Trophoblast cell (in vitro differentiated cells and primary cell): ENCODE results near the gene RNF187.

Experiments
- DNase-seq, 2 donors: peaks; one replicate each; pipeline ENCODE4 v3.0.0-alpha.2; 2016
- H2AFZ ChIP-seq: 2 replicates; pipeline ENCODE4 v1.6.1; 2013; ENCODE audit warnings: low read length, moderate library complexity, mild to moderate bottlenecking; ENCODE audit not compliant: insufficient read depth, poor library complexity
- H2AK5ac ChIP-seq: 2 replicates; pipeline ENCODE4 v1.6.1; 2013; ENCODE audit warnings: mild to moderate bottlenecking, low read length
- H2BK120ac ChIP-seq: 2 replicates; pipeline ENCODE4 v1.6.1; 2013; ENCODE audit warnings: low read length, mild to moderate bottlenecking, moderate library complexity; ENCODE audit not compliant: insufficient read depth, poor library complexity
- H2BK12ac ChIP-seq: 2 replicates; pipeline ENCODE4 v1.6.1; 2013; ENCODE audit warnings: mild to moderate bottlenecking, low read length, moderate library complexity
- H2BK5ac ChIP-seq: 2 replicates; pipeline ENCODE4 v1.6.1; 2013; ENCODE audit warnings: low read length, low read depth, moderate library complexity, mild to moderate bottlenecking; ENCODE audit not compliant: poor library complexity
- H3K14ac ChIP-seq: 2 replicates; pipeline ENCODE4 v1.6.1; 2013; ENCODE audit warnings: mild to moderate bottlenecking, low read length
- H3K18ac ChIP-seq: 2 replicates; pipeline ENCODE4 v1.6.1; 2013; ENCODE audit warnings: mild to moderate bottlenecking, low read length
- H3K23ac ChIP-seq: 2 replicates; pipeline ENCODE4 v1.6.1; 2013; ENCODE audit warnings: low read length
- H3K27ac ChIP-seq: 2 replicates; pipeline ENCODE4 v1.5.1; 2013; ENCODE audit warnings: low read depth, mild to moderate bottlenecking, inconsistent platforms, low read length, moderate library complexity
- H3K27me3 ChIP-seq: 2 replicates; pipeline ENCODE4 v1.6.1; 2013; ENCODE audit warnings: inconsistent platforms, mild to moderate bottlenecking, low read length, moderate library complexity; ENCODE audit not compliant: insufficient read depth
- H3K36me3 ChIP-seq, 2 experiments: 1 replicate in 1 of 2; 2 replicates in 1 of 2; pipeline ENCODE4 v1.6.1; 2013; ENCODE audit warnings: low read length in 2 of 2, mild to moderate bottlenecking in 2 of 2, moderate library complexity in 1 of 2; ENCODE audit not compliant: insufficient read depth in 2 of 2, control insufficient read depth in 1 of 2
- H3K4ac ChIP-seq: 2 replicates; pipeline ENCODE4 v1.6.1; 2013; ENCODE audit warnings: low read depth, mild to moderate bottlenecking, low read length, moderate library complexity
- H3K4me1 ChIP-seq, 2 experiments: 1 replicate in 1 of 2; 2 replicates in 1 of 2; pipeline ENCODE4 v1.6.1; 2013; ENCODE audit warnings: low read length in 2 of 2, mild to moderate bottlenecking in 2 of 2, moderate library complexity in 1 of 2; ENCODE audit not compliant: insufficient read depth in 2 of 2, control insufficient read depth in 1 of 2
- H3K4me2 ChIP-seq: 2 replicates; pipeline ENCODE4 v1.6.1; 2013; ENCODE audit warnings: inconsistent platforms, mild to moderate bottlenecking, low read length, moderate library complexity
- H3K4me3 ChIP-seq: 2 replicates; pipeline ENCODE4 v1.5.1; 2013; ENCODE audit warnings: mild to moderate bottlenecking, low read depth, low read length, inconsistent platforms
- H3K79me1 ChIP-seq: one replicate; pipeline ENCODE4 v1.6.1; 2013; ENCODE audit warnings: low read length
- H3K79me2 ChIP-seq: 2 replicates; pipeline ENCODE4 v1.6.1; 2013; ENCODE audit warnings: low read length, mild to moderate bottlenecking; ENCODE audit not compliant: control insufficient read depth, insufficient read depth, poor library complexity
- H3K9ac ChIP-seq: 2 replicates; pipeline ENCODE4 v1.6.1; 2013; ENCODE audit warnings: mild to moderate bottlenecking, low read length
- H3K9me3 ChIP-seq: 2 replicates; pipeline ENCODE4 v1.6.1; 2013; ENCODE audit warnings: low read depth, mild to moderate bottlenecking, control low read depth, inconsistent platforms, low read length; ENCODE audit not compliant: insufficient read depth
- H4K12ac ChIP-seq: 2 replicates; pipeline ENCODE4 v1.6.1; 2013; ENCODE audit warnings: low read depth, mild to moderate bottlenecking, low read length, moderate library complexity
- H4K8ac ChIP-seq: 2 replicates; pipeline ENCODE4 v1.6.1; 2013; ENCODE audit warnings: low read depth, mild to moderate bottlenecking, low read length, moderate library complexity
- H4K91ac ChIP-seq: one replicate; pipeline ENCODE4 v1.6.1; 2013; ENCODE audit warnings: low read depth, mild to moderate bottlenecking, low read length, moderate library complexity
- WGBS: extraction: QIAGEN DNeasy Blood & Tissue Kit; methylation state at CpG from one replicate; pipeline ENCODE4 v1.1.7; 2013; ENCODE audit warnings: missing lambda C conversion rate; ENCODE audit not compliant: insufficient read length, insufficient coverage; ENCODE audit errors: extremely low coverage; 5-methylcytosine and 5-hydroxymethylcytosine counted together

The RNF187 gene

GRCh38 chr1:228540161-228540917, 53.2 kb downstream of the RNF187 start:
- Histone ChIP-seq H4K8ac (no peak overlapping the region), H4K12ac (no peak overlapping the region), H3K4me2 (no peak overlapping the region), H3K79me2 (no peaks in the 10 kb centered on the region), H3K9me3 (peaks cover 4% of the 10 kb centered on the region), H3K79me1 (no peaks in the 10 kb centered on the region), H3K23ac (no peak overlapping the region), H2BK5ac (no peak overlapping the region), H2AK5ac (no peak overlapping the region), H2BK120ac (no peak overlapping the region), H3K9ac (no peak overlapping the region), H3K4ac (no peak overlapping the region), H2BK12ac (no peak overlapping the region), H3K14ac (no peak overlapping the region), H2AFZ (no peak overlapping the region), H3K18ac (no peak overlapping the region), H3K27ac (no peak overlapping the region), H3K4me3 (no peak overlapping the region), H3K27me3 (no peaks in the 10 kb centered on the region), H3K4me1 (no peaks in the 10 kb centered on the region), H4K91ac (no peak overlapping the region), H3K36me3 (no peaks in the 10 kb centered on the region)
- DNase-seq = peak; percentile 62 to 78
- no CpG with 5 or more reads among the region's 9 CpGs for WGBS

- Histone ChIP-seq H3K14ac (no peak overlapping the region), H2BK5ac (no peak overlapping the region), H2BK12ac (no peak overlapping the region), H2AK5ac (no peak overlapping the region), H3K27ac (no peak overlapping the region), H3K23ac (no peak overlapping the region), H3K18ac (no peak overlapping the region), H4K8ac (no peak overlapping the region), H3K4me3 (no peak overlapping the region), H3K4me1 (no peaks in the 10 kb centered on the region), H2BK120ac (no peak overlapping the region), H4K12ac (no peak overlapping the region), H4K91ac (no peak overlapping the region), H3K9me3 (peaks cover 4% of the 10 kb centered on the region), H3K27me3 (no peaks in the 10 kb centered on the region), H2AFZ (no peak overlapping the region), H3K36me3 (no peaks in the 10 kb centered on the region), H3K9ac (no peak overlapping the region), H3K79me2 (no peaks in the 10 kb centered on the region), H3K4ac (no peak overlapping the region), H3K79me1 (no peaks in the 10 kb centered on the region), H3K4me2 (no peak overlapping the region)
- WGBS = no CpG with 5 or more reads among the region's 4 CpGs
- DNase-seq = peak in 1 of 2 donors; percentile 25
Observed at GRCh38 chr1:228541725-228542124, 54.5 kb downstream of the RNF187 start.

- Histone ChIP-seq H3K4me3 (no peak overlapping the region), H2AK5ac (no peak overlapping the region), H3K79me2 (no peaks in the 10 kb centered on the region), H3K4me2 (no peak overlapping the region), H2BK5ac (no peak overlapping the region), H3K9ac (no peak overlapping the region), H3K23ac (no peak overlapping the region), H3K9me3 (peaks cover 3% of the 10 kb centered on the region), H3K18ac (no peak overlapping the region), H3K14ac (no peak overlapping the region), H3K36me3 (no peaks in the 10 kb centered on the region), H3K4ac (no peak overlapping the region), H4K8ac (no peak overlapping the region), H4K12ac (no peak overlapping the region), H3K79me1 (no peaks in the 10 kb centered on the region), H2BK12ac (no peak overlapping the region), H2AFZ (no peak overlapping the region), H2BK120ac (no peak overlapping the region), H3K27ac (no peak overlapping the region), H4K91ac (no peak overlapping the region), H3K4me1 (no peaks in the 10 kb centered on the region), H3K27me3 (no peaks in the 10 kb centered on the region)
- WGBS = no CpG with 5 or more reads among the region's 2 CpGs
- peak in 1 of 2 donors; percentile 24 for DNase-seq
Observed at GRCh38 chr1:228542376-228542775, 55.2 kb downstream of the RNF187 start.

GRCh38 chr1:228542981-228543380, 55.8 kb downstream of the RNF187 start:
- H3K18ac ChIP-seq = no peak overlapping the region
- no peaks in the 10 kb centered on the region for H3K79me2 ChIP-seq
- no peak overlapping the region for H2BK120ac ChIP-seq
- no peak overlapping the region for H2AK5ac ChIP-seq
- H3K9me3 ChIP-seq = peaks cover 2% of the 10 kb centered on the region
- no peak overlapping the region for H2AFZ ChIP-seq
- H3K4ac ChIP-seq = no peak overlapping the region
- H3K36me3 ChIP-seq = no peaks in the 10 kb centered on the region
- no peaks in the 10 kb centered on the region for H3K27me3 ChIP-seq
- no peak overlapping the region for H2BK5ac ChIP-seq
- no peak overlapping the region for H3K27ac ChIP-seq
- DNase-seq = peak; percentile 86 to 95
- H3K14ac ChIP-seq = no peak overlapping the region
- WGBS = no CpG with 5 or more reads among the region's 5 CpGs
- H3K4me3 ChIP-seq = no peak overlapping the region
- no peak overlapping the region for H3K4me2 ChIP-seq
- H3K4me1 ChIP-seq = no peaks in the 10 kb centered on the region
- H3K9ac ChIP-seq = no peak overlapping the region
- no peak overlapping the region for H4K12ac ChIP-seq
- no peak overlapping the region for H3K23ac ChIP-seq
- H3K79me1 ChIP-seq = no peaks in the 10 kb centered on the region
- H4K8ac ChIP-seq = no peak overlapping the region
- H2BK12ac ChIP-seq = no peak overlapping the region
- no peak overlapping the region for H4K91ac ChIP-seq
